Right kidney (tissue), 1 donor: Measurements from ENCODE around the gene HMOX2.

Source experiments
- DNase-seq: peaks from one replicate; pipeline ENCODE4 v3.0.0-alpha.2; 2016

HMOX2 gene

DNA sequence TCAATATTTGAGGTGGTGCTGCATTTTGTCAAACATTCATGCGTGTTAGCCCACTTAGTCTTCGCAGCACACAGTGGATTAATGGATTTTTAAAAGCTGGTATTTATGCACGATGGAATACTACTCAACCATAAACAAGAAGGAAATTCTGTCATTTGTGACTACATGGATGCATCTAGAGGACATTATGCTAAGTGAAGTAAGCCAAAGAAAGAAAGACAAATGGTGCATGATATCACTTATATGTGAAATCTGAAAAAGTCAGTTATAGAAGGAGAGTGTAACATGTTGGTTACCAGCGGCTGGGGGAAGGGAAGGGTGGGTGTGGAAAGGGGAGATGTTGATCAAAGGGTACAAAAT is 23.0 kb downstream of the HMOX2 start:
- DNase-seq, result no peak

DNA sequence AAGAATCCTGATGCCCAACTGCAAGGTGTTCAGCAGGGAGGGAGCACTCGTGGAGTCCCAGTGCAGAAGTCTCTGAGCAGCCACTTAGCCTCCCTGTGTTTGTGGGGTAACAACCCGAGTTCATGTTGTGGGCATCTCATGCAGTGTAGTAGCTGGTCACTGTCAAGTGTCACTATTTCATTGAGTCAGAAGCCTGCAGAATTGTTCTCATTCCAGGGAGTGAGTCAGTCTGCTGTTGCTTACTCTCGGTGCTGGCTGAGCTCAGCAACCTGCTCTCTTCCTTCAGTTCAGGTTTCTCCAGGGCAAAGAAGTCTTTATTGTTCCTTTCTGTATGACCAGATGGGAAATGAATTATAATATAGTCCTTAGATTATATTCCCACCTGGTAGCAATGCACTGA is 24.1 kb downstream of the HMOX2 start:
- no peak for DNase-seq

DNA sequence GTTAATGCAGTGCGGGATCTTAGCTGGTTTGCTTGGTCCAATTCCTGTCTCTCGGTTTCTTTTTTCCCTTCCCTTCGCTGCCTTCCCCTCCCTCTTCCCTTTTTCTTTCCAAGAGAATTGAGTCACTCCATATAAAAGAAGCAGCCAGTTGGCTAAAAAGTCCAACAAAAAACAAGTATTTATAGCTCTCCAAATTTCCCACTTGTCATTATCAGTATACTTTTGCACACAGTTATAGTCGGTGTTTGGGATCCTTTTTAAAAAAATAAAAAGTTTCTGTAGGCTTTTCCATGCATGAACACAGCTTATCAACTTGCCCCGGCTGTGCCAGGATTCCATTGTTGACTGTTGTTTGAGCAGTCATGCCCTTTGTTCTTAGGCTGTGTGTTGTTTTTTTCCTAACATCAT is 24.9 kb downstream of the HMOX2 start:
- no peak for DNase-seq

DNA sequence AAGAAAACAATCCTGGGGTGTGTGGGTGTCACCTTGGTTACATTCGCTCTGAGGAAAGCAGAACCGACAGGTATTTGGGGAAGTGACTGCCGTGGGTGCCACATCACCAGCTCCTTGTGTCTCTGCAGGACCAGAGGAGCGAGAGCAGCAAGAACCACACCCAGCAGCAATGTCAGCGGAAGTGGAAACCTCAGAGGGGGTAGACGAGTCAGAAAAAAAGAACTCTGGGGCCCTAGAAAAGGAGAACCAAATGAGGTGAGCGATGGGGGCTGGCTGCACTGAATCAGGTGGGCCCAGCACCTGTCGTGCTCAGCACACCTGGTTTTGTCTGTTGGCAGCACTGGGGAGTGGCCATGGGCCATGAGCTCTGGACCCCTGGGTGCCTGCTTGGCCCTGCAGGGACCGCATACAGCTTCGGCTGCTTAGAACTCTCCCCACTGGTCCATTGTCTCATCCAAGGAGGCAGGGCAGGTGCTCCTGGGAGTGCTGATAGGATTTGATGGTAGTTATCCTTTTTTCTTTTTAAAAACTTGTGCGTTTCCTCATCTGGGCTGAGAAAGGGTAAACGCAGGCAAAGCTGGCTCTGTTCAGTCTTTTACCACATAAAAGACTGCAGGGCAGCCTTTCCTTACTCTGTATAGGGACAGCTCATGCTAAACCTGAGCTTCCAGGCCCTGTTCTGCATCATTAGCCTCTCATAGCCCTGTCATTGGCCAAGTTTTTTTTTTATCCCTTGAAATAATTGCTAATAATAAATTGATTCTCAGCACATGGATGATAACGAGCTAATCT is 29.4 kb downstream of the HMOX2 start:
- DNase-seq, result no peak

DNA sequence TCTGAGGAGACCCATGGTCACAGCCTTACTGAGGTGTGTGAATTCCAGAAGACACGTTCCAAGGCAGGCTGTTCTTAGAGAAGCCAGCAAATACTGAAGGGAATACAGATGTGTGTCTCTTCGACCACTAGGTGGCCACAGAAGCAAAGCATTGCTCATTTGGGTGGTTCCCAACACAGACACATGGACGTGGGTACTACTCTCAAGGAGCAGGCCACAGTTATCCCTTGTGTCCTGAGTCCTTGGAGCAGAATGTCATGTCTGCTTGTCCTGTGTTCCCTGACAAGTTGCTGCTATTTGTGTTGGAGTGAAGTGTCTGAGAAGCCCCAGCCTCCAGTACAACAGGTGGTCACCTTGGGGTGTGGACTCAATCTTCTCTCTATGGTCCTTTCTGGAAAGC is 30.3 kb downstream of the HMOX2 start:
- DNase-seq, result no peak

DNA sequence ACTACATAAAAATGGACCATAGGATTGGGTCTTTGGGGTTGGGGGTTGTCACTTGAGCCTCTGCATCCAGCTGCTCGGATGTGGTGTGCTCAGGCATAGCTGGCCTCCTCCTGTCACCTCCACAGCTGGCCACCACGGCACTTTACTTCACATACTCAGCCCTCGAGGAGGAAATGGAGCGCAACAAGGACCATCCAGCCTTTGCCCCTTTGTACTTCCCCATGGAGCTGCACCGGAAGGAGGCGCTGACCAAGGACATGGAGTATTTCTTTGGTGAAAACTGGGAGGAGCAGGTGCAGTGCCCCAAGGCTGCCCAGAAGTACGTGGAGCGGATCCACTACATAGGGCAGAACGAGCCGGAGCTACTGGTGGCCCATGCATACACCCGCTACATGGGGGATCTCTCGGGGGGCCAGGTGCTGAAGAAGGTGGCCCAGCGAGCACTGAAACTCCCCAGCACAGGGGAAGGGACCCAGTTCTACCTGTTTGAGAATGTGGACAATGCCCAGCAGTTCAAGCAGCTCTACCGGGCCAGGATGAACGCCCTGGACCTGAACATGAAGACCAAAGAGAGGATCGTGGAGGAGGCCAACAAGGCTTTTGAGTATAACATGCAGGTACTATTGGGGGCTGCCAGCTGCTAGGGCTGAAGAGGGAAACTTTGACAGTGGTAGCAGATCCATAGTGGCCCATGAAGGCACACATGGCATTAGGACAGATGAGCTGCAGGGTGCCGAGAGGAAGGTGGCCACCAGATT is 31.6 kb downstream of the HMOX2 start:
- no peak for DNase-seq

DNA sequence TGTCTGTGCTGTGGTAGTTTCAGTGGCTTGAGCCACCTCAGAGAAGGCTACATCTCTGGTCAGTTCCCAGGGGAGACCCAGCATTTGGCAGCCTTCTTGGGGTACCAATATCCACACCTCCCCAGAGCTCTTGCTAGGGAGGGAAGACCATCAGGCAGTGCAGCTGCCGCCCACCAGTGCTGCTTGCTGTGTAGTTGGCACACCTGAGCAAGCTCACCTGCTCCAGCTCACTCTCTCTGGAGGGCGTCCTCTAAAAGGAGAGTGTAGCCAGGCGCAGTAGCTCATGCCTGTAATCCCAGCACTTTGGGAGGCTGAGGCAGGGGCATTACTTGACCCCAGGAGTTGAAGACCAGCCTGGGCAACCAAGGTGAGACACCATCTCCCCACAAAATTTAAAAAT is 32.6 kb downstream of the HMOX2 start:
- no peak for DNase-seq

DNA sequence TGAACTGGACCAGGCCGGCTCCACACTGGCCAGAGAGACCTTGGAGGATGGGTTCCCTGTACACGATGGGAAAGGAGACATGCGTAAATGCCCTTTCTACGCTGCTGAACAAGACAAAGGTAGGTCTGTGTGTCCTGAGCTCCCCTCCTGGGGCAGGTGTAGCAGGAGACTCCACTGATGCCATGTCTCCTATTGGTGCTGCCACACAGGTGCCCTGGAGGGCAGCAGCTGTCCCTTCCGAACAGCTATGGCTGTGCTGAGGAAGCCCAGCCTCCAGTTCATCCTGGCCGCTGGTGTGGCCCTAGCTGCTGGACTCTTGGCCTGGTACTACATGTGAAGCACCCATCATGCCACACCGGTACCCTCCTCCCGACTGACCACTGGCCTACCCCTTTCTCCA is 33.2 kb downstream of the HMOX2 start:
- DNase-seq, result no peak

DNA sequence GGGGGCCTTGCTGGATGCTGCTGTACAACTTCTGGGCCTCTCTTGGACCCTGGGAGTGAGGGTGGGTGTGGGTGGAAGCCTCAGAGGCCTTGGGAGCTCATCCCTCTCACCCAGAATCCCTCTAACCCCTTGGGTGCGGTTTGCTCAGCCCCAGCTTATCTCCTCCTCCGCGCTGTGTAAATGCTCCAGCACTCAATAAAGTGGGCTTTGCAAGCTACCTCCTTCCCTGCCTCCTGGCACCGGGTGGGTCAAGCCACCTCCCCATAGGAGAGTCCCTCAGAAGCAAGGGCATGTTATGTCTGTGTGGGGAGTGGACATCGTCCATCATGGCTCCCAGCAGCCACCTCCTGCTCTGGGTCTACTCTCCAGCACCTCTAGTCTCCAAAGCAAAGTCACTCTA is 33.9 kb downstream of the HMOX2 start:
- DNase-seq, result no peak

DNA sequence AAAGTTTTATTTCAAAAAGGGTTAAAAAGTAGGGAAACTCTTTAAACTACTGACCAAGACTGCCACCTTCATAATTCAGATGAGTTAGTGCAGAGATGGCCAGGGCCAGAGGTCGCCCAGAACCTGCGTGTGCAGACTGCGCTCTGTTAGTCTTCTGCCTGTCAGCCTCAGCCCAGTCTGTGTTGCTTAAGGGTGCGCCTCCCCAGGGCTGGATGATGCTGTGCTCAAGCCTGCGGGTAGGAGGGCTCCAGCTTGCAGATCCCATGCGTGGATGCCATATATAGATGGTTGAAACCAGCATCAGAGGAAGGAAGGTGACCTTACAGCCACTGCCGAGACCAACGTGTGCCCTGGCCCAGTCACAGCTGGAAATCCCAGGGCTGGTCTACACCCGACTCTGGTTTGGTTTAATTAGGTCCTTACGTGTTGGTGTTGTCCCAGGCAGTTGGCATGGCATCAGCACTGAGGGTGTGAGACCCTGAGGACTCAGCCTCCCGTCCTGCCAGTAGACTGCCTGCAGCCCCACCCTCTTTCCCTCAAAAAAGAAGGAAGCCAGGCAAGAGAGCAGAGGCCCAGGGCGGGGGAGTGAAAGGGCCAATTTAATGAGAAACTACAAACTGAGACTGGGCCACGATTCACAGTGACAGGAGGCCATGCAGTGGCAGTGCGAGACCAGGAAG is 34.7 kb downstream of the HMOX2 start:
- DNase-seq, result no peak

DNA sequence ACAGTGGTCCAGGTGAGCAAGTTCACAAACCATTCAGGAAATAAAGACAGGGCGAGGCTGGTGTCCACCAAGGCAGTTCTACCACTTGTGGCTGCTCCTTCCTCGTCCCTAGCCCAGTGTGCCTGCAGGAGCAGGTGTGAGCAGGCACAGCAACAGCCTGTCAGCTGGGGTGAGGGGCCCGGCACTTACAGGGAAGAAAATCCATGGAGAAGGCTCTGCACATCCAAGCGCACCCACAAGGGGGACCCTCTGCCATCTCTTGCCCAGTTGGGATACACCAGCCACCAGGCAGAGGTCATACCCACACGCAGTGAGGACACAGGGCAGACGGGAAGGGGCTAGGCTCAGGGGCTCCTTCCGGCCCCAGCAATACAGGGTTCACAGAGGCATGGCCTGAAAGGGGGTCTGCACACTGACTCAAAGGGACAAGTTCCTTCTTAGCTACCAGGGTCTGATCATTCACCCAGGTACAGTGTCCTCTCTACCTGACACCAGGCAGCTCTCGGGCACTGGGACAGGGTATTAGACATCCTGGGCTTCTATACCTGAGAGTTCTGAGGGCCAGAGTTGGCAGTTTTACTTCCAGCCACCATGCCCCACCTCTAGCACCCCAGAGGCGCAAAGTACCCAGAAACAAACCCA is 35.4 kb downstream of the HMOX2 start:
- peak; percentile 40 for DNase-seq

DNA sequence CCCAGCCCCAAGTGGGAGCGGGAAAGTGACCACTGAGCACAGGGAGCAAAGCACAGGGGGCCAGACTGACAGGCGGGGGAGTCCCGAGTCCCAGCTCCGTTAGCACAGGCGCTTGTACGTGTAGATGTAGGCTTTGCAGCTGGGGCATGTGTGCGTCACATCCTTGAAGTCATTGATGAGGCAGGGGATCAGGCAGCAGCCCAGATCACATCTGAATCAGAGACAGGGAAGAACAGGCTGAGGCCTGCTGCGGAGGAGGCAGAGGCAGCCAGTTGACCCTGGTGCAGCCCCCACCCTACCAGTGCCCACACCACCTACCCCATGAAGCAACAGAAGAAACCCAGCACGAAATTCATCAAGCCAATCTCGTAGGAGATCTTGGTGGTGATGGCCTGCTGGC is 36.3 kb downstream of the HMOX2 start:
- no peak for DNase-seq

DNA sequence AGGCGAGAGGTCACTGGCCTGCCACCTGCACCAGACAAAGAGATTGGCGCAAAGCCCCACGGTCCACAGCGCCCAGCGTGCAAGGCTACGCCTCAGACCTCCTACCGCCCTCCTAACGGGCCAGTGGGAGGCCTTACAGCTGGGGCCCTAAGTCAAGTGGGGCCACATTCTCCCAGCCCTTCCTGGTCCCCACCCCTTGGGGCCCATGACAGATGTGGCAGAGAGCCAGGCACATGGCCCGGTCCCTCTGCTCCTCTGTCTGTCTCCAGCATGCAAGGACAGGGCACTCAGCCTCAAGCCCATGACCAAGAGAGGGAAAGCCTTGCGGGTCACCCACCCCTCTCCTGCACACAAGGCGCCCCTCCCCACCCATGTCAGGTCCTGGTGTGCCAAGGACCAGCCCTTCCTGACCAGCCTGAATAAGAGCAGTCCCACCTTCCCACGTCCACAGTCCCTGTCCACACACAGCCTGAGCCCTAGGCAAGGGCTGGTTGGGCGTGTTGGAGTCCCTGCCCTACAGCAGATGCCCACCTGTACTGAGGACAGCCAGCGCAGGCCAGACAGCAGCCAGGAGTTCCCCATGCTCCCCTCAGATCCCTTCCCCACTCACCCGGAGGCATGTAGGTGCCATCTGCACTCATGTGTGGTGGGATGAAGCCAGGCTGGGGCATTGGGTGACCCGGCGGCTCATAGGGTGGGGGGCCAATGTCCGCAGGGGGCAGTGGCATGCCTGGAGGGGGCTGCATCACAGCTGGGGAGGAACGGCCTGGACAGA is 37.1 kb downstream of the HMOX2 start:
- DNase-seq, result no peak

DNA sequence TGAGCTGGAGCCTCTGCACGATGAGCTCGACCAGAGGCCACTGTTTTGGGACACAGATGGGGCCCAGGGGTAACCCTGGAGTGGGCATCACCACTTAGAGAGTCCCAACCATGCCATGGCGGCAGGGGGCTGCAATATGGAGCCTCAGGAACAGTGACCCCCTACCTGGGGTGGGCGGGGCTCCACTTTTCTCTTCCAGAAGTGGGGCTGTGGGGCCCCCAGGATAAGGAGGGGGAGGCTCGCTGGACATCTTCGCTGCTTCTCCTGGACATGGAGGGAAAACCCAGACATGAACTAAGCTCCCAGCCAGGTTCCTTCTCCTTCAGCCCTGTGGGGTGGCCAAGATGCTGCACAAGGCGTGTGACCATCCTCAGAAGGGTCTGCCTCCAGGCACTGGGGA is 37.7 kb downstream of the HMOX2 start:
- DNase-seq, result no peak

DNA sequence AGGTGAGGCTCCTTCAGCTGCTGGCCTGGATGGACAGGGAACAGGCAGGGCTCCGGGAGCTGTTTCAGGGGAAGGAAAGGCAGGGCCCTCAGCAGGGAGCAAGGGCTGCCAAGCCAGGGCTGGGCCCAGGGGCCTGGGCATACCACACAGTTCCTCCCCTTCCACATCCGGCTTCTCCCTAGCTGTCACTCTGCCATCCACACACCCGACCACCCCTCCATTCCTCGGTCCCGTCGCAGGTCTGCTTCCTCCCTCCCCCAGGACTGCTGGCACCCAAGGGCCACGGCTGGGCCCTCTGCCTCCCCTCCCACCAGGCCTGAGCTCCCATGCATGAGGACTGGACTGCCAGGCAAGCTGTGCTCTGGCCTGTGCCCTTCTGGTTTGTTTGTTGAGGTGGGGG is 38.4 kb downstream of the HMOX2 start:
- no peak for DNase-seq

DNA sequence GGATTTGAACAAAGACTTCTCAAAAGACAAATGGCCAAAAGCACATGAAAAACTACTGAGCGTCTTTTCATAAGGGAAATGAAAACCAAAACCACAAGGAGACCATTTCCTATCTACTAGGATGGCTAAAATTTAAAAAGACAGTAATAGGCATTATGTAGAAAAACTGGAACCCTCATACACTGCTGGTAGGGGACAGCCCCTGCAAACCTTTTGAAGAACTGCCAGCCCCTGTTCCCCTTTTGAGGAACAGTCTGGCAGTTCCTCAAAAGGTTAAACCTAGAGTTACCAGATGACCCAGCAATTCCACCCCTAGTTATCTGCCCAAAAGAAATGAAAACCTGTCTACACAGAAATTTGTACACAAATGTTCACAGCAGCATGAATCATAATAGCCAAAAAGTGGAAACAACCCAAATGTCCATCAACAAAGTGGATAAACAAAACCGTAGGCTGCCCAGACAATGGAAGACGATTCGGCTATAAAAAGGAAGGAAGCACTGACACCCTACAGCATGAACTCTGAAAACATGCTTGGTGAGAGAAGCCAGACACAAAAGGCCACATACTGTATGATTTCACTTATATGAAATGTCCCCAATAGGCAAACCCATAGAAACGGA is 39.5 kb downstream of the HMOX2 start:
- DNase-seq, result no peak

DNA sequence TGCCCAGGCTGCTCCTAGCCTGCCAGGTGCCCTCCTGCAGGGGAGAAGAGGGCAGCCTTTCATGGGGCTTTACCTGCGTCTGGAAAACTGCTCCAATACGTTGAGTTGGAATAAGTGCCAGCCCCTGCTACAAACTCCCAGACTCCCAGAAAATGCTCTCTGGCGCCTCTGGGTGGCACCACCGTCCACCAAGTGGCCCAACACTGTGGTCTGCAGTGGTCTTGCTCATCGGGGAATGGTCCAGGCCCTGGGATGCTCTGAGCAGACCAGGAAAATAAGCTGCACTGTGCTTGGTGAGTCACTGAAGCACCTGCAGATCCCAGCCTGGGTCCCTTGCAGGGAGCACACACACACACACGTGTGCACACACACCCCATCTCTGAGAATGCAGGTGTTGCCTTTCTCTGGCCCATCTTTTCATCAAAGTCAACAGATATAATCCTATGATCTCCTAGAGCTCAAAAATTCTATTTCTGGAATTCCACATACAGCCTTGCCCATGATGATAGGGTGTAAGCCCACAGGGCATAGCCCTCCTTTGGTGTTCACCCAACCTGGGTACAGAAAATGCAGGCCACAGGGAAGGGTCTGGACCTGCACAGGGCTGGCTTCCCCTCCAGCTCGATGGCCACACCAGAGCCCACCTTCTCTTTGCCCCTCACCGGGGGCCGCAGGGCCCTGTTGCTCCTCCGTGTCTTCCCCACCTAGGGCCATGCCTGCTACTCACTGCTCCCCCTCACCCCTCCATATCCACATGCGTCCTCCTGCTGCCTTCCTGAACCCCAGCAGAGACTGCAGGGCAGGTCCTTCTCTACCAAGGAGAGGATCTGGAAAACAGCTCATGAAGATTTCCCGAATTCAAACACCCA is 41.8 kb downstream of the HMOX2 start:
- DNase-seq, result peak; percentile 30

DNA sequence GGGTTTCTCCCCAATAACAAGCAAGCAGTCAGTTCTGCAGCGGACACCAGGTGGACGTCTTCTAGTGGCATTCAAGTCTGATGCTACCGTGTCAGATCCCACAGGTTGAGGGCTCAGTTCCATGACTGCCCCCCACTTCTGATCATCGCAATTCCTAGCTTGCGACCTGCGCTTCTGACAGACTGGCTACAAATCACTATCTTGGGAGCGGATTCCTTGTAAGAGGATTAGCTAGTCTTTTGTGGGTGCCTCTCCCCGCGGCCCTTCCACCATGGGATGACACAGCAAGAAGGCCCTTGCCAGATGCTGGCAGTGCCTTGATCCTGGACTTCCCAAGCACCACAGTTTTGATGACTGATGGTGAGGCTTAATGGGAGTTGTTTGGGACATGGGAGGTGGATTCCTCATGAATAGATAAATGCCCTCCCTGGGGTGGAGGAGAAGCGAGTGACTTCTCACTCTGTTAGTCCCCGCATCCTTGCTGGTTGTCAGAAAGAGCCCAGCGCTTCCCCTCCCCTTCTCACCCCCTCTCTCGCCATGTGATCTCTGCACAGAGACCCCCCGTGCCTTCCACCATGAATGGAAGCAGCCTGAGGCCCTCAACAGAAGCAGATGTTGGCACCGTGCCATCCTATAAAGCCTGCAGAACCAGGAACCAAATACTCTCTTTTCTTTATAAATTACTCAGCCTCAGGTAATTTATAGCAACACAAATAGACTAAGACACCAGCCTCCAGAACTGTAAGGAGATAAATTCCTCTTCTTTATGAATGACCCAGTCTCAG is 43.3 kb downstream of the HMOX2 start:
- no peak for DNase-seq

DNA sequence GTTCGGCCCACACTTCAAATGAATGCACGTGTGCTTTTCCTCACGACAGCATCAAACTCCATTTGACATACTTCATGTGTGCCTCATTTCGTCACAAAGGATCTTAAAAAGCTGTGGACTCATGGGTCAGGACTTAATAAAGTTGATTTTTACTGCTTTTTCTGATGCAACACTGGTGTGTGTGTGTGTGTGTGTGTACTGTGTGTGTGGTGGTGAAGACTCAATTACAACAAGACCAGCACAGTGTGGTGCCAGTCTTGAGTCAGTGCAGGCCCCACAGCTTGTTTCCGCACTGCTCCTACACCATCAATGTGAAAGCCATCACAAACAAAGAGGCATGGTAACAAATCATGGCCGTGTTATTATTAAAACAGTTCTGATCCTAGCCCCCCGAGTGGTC is 44.7 kb downstream of the HMOX2 start:
- DNase-seq, result no peak

DNA sequence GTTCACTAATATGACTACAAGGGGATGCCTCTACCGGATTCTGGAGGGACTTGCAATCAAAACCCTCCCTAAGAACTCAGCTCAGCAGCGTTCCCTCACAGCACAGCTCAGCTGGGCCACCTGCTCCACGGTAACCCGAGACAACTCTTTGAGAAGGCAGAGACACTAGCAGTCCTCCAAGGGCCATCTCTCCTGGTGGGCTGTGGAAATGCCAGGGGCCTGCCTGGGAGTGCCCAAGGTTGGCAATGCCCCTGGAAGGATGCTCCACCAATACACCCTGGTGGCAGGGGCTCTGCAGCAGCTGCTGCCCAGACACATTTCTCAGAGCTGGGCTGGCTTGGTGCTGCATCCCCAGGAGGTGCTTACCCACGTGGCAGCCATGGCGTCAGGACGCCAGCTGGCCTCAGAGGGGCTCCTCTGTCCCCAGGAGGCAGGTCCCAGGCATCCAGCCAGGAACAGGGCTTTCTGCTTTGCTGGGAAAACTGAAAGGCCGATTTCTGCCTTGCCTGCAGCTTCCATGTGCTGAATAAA is 45.9 kb downstream of the HMOX2 start:
- DNase-seq, result no peak
